PC-9 (cell line): Measurements from ENCODE around the gene CLCN5.

Experiments used
- EZH2 ChIP-seq: fragments of 200-600 bp; sonication (generic); IDR thresholded peaks from 2 replicates; pipeline ENCODE4 v1.8.0; 2017; ENCODE audit warnings: antibody characterized with exemption, low read depth
- TF ChIP-seq, protein P1 (sequence below): fragments of 200-600 bp; sonication (generic); conservative IDR thresholded peaks from 2 replicates; pipeline ENCODE4 v1.6.1; 2017; ENCODE audit warnings: mixed run types, antibody characterized with exemption, mild to moderate bottlenecking, moderate library complexity

DNA sequence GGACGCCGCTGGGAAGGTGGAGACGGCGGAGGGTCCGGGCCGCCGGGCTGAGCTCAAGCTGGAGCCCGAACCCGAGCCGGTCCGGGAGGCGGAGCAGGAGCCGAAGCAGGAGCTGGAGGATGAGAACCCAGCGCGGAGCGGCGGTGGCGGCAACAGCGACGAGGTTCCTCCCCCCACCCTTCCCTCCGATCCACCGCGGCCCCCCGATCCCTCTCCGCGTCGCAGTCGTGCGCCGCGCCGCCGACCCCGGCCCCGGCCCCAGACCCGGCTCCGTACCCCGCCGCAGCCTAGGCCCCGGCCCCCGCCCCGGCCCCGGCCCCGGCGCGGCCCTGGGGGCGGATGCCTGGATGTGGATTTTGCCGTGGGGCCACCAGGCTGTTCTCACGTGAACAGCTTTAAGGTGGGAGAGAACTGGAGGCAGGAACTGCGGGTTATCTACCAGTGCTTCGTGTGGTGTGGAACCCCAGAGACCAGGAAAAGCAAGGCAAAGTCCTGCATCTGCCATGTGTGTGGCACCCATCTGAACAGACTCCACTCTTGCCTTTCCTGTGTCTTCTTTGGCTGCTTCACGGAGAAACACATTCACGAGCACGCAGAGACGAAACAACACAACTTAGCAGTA lies 42.6 kb upstream of the CLCN5 start:
- TF ChIP-seq, protein P1, sequence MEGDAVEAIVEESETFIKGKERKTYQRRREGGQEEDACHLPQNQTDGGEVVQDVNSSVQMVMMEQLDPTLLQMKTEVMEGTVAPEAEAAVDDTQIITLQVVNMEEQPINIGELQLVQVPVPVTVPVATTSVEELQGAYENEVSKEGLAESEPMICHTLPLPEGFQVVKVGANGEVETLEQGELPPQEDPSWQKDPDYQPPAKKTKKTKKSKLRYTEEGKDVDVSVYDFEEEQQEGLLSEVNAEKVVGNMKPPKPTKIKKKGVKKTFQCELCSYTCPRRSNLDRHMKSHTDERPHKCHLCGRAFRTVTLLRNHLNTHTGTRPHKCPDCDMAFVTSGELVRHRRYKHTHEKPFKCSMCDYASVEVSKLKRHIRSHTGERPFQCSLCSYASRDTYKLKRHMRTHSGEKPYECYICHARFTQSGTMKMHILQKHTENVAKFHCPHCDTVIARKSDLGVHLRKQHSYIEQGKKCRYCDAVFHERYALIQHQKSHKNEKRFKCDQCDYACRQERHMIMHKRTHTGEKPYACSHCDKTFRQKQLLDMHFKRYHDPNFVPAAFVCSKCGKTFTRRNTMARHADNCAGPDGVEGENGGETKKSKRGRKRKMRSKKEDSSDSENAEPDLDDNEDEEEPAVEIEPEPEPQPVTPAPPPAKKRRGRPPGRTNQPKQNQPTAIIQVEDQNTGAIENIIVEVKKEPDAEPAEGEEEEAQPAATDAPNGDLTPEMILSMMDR: no peak
- no peak for TF ChIP-seq EZH2
